GM21529 (cell line): ENCODE results near the gene SFN.
A peak's percentile ranks its signal among the peaks of the same experiment; 100 is the strongest.
"Not testable (repeated sequence)": the region's sequence is repeated elsewhere in the genome, so short reads cannot be mapped to it uniquely, and the experiment has no call there.

ENCODE experiments used
- ATAC-seq: cut with Tn5 transposase; IDR thresholded peaks from one replicate; pipeline ENCODE4 v1.9.1; 2021; ENCODE audit not compliant: unreplicated experiment

SFN gene

GRCh38 chr1:26838474-26839338, 24.2 kb upstream of the SFN start:
- peak; percentile 96 for ATAC-seq

GRCh38 chr1:26839339-26839722, 23.6 kb upstream of the SFN start:
- ATAC-seq = peak; percentile 10

- ATAC-seq = no peak
These were observed 23.2 kb upstream of the SFN start for GRCh38 chr1:26839779-26840178.

GRCh38 chr1:26844424-26845196, 18.3 kb upstream of the SFN start:
- no peak for ATAC-seq

- ATAC-seq = not testable (repeated sequence)
These were observed 15.1 kb upstream of the SFN start for GRCh38 chr1:26847826-26848225.

GRCh38 chr1:26848499-26848898, 14.4 kb upstream of the SFN start:
- no peak for ATAC-seq

GRCh38 chr1:26848941-26849774, 13.8 kb upstream of the SFN start:
- ATAC-seq = no peak

- ATAC-seq = no peak
These were observed 11.8 kb upstream of the SFN start for GRCh38 chr1:26851106-26851684.

- ATAC-seq = no peak
These were observed 10.2 kb upstream of the SFN start for GRCh38 chr1:26852701-26853100.

GRCh38 chr1:26853156-26853555, 9.8 kb upstream of the SFN start:
- ATAC-seq = no peak

GRCh38 chr1:26853600-26853999, 9.3 kb upstream of the SFN start:
- no peak for ATAC-seq

- ATAC-seq = no peak
These were observed 8.0 kb upstream of the SFN start for GRCh38 chr1:26854906-26855305.

- ATAC-seq = no peak
These were observed 7.3 kb upstream of the SFN start for GRCh38 chr1:26855636-26856035.

GRCh38 chr1:26856181-26856580, 6.8 kb upstream of the SFN start:
- ATAC-seq = no peak

- no peak for ATAC-seq
These were observed 6.1 kb upstream of the SFN start for GRCh38 chr1:26856604-26857469.

GRCh38 chr1:26857473-26858060, 5.4 kb upstream of the SFN start:
- no peak for ATAC-seq

- ATAC-seq = no peak
These were observed 4.8 kb upstream of the SFN start for GRCh38 chr1:26858160-26858559.

GRCh38 chr1:26858891-26859640, 3.9 kb upstream of the SFN start:
- no peak for ATAC-seq

GRCh38 chr1:26861286-26861701, 1.7 kb upstream of the SFN start:
- no peak for ATAC-seq
